ENCODE results near the gene S100A10.

DNA sequence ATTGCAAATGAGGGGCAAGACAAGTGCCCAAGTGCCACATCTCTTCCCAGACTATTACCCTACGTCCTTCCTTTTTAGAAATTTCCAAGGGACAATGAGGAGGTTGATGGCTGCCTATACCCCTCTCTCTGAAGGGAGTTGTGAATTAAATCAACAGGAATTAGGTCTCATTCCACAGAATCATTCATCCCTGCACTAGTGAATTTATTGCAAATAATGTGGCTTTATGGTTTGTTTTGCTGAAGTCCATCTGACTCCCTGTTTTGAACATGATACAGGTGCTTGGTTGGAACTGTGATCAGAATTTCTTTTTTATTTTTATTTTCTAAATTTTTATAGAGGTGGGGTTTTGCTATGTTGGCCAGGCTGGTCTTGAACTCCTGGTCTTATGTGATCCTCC is 50.1 kb downstream of the S100A10 start:
- no peak for TF ChIP-seq EZH2phosphoT487 (IDR thresholded peaks at IDR 0.05; ENCODE audit: insufficient read depth, low read depth)
- TF ChIP-seq EZH2 (IDR thresholded peaks at IDR 0.05; ENCODE audit: insufficient read depth, poor library complexity, severe bottlenecking): no peak
